ENCODE results near the gene TSEN54.
A peak's percentile ranks its signal among the peaks of the same experiment; 100 is the strongest.

TSEN54 gene

GRCh38 chr17:75564195-75564594 is 47.9 kb downstream of the TSEN54 start:
- no peak for DNase-seq (ENCODE audit: low read depth)

DNA sequence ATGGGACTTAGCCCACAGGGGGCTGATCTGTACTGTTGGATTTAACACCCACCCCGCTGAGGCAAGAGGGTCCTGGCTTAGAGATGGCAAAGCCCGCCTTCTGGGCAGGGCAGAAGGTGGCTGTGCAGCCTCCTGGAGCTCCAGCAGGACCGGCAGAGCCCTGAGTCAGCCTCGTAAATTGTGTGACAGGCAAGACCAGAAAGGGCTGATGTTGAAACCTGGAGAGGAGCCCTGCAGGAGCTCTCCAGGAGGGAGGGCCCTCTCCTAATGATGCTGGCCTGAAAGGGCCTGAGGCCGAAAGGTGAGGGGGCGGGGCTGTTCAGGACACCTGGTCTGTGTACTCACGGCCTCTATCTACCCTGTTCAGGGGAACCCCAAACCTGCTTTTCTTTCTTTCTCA is 48.7 kb downstream of the TSEN54 start:
- DNase-seq (ENCODE audit: low read depth), result peak; percentile 67

GRCh38 chr17:75565618-75566017 is 49.3 kb downstream of the TSEN54 start:
- DNase-seq (ENCODE audit: low read depth), result no peak

DNA sequence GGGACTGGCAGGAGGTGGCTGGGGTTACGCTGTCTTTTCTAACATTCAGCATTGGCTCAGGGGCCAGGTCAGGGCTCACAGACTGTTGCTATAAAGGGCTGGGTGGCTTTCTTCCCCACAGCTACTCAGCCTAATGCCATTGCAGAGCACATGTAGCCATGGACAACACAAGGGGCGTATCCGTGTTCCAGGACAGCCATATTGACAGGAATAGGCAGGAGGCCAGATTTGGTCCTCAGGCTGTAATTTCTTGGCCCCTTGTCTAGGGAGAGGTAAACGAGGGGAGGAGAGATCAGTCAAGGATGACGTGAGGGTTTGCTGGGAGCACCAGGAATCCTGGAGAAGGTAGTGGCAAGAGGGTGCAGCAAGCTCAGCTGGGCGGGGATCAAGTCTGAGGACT is 50.1 kb downstream of the TSEN54 start:
- DNase-seq (ENCODE audit: low read depth), result no peak

DNA sequence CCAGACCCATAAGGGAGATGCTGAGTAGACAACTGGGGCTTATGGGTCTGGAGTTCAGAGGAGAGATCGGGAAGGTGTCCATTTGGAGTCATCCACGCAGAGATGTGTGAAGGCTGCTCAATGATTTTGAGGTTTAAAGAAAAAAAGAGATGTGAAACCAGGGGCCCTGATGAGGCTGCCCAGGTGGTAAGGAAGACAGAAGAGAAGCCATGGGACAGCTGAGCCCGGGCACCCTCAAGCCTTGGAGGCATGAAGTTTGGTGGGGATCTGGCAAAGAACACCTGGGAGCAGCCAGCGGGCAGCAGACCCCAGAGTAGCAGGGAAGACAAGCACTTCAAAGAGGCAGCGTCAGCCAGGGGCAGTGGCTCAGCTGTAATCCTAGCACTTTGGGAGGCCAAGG is 50.5 kb downstream of the TSEN54 start:
- DNase-seq (ENCODE audit: low read depth), result no peak

DNA sequence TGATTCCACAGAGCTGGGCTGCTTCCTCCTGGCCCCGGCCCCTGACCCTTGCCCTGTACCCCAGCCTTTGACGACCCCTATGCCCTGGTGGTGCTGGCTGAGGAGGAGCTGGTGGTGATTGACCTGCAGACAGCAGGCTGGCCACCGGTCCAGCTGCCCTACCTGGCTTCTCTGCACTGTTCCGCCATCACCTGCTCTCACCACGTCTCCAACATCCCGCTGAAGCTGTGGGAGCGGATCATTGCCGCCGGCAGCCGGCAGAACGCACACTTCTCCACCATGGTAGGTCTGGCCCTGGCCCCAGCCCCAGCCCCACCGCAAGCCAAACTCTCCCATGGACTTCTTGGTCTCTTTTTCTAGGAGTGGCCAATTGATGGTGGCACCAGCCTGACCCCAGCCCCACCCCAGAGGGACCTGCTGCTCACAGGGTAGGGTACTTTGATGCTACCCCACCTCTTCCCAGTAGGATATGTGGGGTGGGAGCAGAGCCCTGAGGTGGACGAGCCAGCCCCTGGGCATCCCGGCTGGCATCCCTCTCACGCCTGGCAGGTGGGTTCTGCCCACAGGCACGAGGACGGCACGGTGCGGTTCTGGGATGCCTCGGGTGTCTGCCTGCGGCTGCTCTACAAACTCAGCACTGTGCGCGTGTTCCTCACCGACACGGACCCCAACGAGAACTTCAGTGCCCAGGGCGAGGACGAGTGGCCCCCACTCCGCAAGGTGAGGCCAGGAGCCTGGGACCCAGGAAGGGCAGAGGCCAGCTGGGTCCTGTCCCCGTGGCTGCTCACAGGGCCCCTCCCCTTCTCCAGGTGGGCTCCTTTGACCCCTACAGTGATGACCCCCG is 52.3 kb downstream of the TSEN54 start:
- DNase-seq (ENCODE audit: low read depth), result no peak

DNA sequence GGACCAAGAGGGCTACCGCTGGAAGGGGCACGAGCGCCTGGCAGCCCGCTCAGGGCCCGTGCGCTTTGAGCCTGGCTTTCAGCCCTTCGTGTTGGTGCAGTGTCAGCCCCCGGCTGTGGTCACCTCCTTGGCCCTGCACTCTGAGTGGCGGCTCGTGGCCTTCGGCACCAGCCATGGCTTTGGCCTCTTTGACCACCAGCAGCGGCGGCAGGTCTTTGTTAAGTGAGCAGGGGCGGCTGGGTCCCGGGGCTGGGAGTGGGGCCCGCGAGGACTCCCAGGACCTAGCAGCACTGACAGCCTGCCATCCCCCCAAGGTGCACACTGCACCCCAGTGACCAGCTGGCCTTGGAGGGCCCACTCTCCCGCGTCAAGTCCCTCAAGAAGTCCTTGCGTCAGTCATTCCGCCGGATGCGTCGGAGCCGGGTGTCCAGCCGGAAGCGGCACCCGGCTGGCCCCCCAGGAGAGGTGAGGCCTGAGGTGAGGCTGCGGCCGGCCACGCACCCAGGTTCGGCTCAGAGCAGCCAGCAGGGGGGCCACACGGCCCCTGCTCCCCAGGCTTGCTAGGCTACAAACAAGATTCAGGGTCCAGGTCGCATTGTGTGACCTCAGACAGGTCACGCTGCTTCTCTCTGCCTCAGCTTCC is 53.8 kb downstream of the TSEN54 start:
- DNase-seq (ENCODE audit: low read depth), result no peak

GRCh38 chr17:75570772-75571171 is 54.4 kb downstream of the TSEN54 start:
- no peak for DNase-seq (ENCODE audit: low read depth)

GRCh38 chr17:75571197-75571884 is 55.0 kb downstream of the TSEN54 start:
- peak; percentile 48 for DNase-seq (ENCODE audit: low read depth)

DNA sequence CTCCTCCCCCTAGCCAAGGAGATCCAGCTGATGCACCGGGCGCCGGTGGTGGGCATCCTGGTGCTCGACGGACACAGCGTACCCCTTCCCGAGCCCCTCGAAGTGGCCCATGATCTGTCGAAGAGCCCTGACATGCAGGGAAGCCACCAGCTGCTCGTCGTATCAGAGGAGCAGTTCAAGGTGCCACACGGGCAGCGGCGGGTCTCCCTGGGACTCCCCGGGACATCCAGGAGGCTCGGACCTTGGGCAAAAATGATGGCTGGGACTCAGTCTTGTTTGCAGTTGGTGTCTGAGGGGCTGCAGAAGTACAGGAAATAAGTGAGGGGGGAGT is 55.5 kb downstream of the TSEN54 start:
- DNase-seq (ENCODE audit: low read depth), result no peak

GRCh38 chr17:75572713-75573539 is 56.6 kb downstream of the TSEN54 start:
- no peak for DNase-seq (ENCODE audit: low read depth)

GRCh38 chr17:75573540-75573957 is 57.2 kb downstream of the TSEN54 start:
- no peak for DNase-seq (ENCODE audit: low read depth)

DNA sequence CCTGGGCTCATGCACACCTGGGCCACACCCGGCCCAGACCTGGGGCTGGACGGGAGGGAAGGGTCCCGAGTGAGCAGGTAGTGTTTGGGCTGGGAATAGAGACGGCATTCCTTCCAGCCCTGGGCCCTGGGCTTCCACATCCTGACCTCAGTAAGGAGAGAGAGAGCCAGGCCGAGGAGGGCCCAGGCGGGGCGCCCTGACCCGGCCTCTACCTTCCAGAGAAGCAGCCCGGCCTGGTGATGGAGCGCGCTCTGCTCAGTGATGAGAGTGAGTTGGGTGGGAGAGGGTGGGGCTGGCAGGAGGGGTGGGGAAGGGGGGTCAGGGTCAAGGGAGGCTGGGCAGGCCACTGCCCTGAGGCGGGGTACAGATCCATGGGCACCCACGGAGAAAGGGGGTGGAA is 57.7 kb downstream of the TSEN54 start:
- DNase-seq (ENCODE audit: low read depth), result no peak
